IMR-90 (cell line): ENCODE measurements around the gene MEGF11. TPM values are rescaled to one million over a fixed set of nuclear protein-coding genes. Genes with fewer than 3 reads are reported as not detected.

Experiments
- ATAC-seq: fragments of 200-7000 bp; cut with Tn5 transposase; 2 replicates; pipeline ENCODE4 v1.9.1; 2020; ENCODE audit warnings: low read depth, mild to moderate bottlenecking, moderate library complexity
- BruUV-seq: library from RNA; stranded (reverse); fragments of 400-500 nt; replicated peaks from 2 replicates; lab custom pipeline; 2021; lab: Mats Ljungman, UMichigan
- CTCF ChIA-PET: fragments of 300-600 bp; formaldehyde crosslinking; extraction: SDS; loops from one replicate; lab custom pipeline; 2021; ENCODE audit warnings: antibody characterized with exemption; lab: Yijun Ruan, JAX
- POLR2A ChIA-PET: fragments of 300-600 bp; sonication (Branson Sonifier 250); formaldehyde crosslinking; loops from one replicate; lab custom pipeline; 2022; ENCODE audit warnings: antibody characterized with exemption; ENCODE audit not compliant: unreplicated experiment; lab: Charles Lee
- DNase-seq: peaks from one replicate; pipeline ENCODE4 v3.0.0; 2013
- H2AFZ ChIP-seq: replicated peaks from 2 replicates; pipeline ENCODE3; 2013; ENCODE audit warnings: low read length, mild to moderate bottlenecking; ENCODE audit not compliant: poor library complexity
- H2AK5ac ChIP-seq: 2 replicates; pipeline ENCODE4 v1.6.1; 2013; ENCODE audit warnings: low read depth, low read length, inconsistent platforms
- H2AK9ac ChIP-seq: replicated peaks from 2 replicates; pipeline ENCODE3; 2013; ENCODE audit warnings: mild to moderate bottlenecking, low read depth, low read length, moderate library complexity; ENCODE audit not compliant: poor library complexity
- H2BK120ac ChIP-seq: 2 replicates; pipeline ENCODE4 v1.6.1; 2013; ENCODE audit warnings: low read depth, low read length, inconsistent platforms
- H2BK15ac ChIP-seq: 3 replicates; pipeline ENCODE4 v1.6.1; 2013; ENCODE audit warnings: low read depth, low read length, inconsistent platforms
- H2BK20ac ChIP-seq: 2 replicates; pipeline ENCODE4 v1.6.1; 2013; ENCODE audit warnings: low read depth, mild to moderate bottlenecking, inconsistent platforms, low read length, moderate library complexity
- H2BK5ac ChIP-seq: 2 replicates; pipeline ENCODE4 v1.6.1; 2013; ENCODE audit warnings: mild to moderate bottlenecking, low read depth, low read length, inconsistent platforms; ENCODE audit not compliant: poor library complexity, severe bottlenecking
- H3K14ac ChIP-seq: replicated peaks from 2 replicates; pipeline ENCODE4 v1.6.1; 2013; ENCODE audit warnings: low read depth, low read length, inconsistent platforms
- H3K18ac ChIP-seq: 2 replicates; pipeline ENCODE4 v1.6.1; 2013; ENCODE audit warnings: low read depth, low read length, control low read depth
- H3K23ac ChIP-seq: 2 replicates; pipeline ENCODE4 v1.6.1; 2013; ENCODE audit warnings: low read depth, low read length, inconsistent platforms
- H3K27ac ChIP-seq: 2 replicates; pipeline ENCODE4 v1.5.1; 2013; ENCODE audit warnings: mild to moderate bottlenecking, control low read depth, low read length; ENCODE audit not compliant: insufficient read depth
- H3K27me3 ChIP-seq: 2 replicates; pipeline ENCODE4 v1.6.1; 2013; ENCODE audit warnings: low read length; ENCODE audit not compliant: control insufficient read depth, insufficient read depth
- H3K36me3 ChIP-seq: 2 replicates; pipeline ENCODE4 v1.6.1; 2013; ENCODE audit warnings: low read length, mixed read lengths; ENCODE audit not compliant: control insufficient read depth, insufficient read depth
- H3K4ac ChIP-seq: 2 replicates; pipeline ENCODE4 v1.6.1; 2013; ENCODE audit warnings: low read depth, low read length, inconsistent platforms
- H3K4me1 ChIP-seq: 2 replicates; pipeline ENCODE4 v1.6.1; 2013; ENCODE audit warnings: low read length, mixed read lengths; ENCODE audit not compliant: control insufficient read depth, insufficient read depth
- H3K4me2 ChIP-seq: 2 replicates; pipeline ENCODE4 v1.6.1; 2013; ENCODE audit warnings: low read depth, mild to moderate bottlenecking, control low read depth, low read length, moderate library complexity
- H3K4me3 ChIP-seq: 2 replicates; pipeline ENCODE4 v1.5.1; 2013; ENCODE audit warnings: low read depth, mild to moderate bottlenecking, control low read depth, low read length, moderate library complexity; ENCODE audit not compliant: insufficient read depth
- H3K56ac ChIP-seq: 2 replicates; pipeline ENCODE4 v1.6.1; 2013; ENCODE audit warnings: low read length, inconsistent platforms; ENCODE audit not compliant: insufficient read depth; ENCODE audit errors: extremely low read depth
- H3K79me1 ChIP-seq, 2 experiments: 2 replicates each; pipeline ENCODE4 v1.6.1; 2013; ENCODE audit warnings: low read length in 2 of 2, inconsistent platforms in 1 of 2, low read depth in 1 of 2
- H3K9ac ChIP-seq: 2 replicates; pipeline ENCODE4 v1.6.1; 2013; ENCODE audit warnings: low read depth, low read length, control low read depth
- H3K9me1 ChIP-seq: 2 replicates; pipeline ENCODE4 v1.6.1; 2013; ENCODE audit warnings: low read length, inconsistent platforms; ENCODE audit not compliant: insufficient read depth
- H3K9me3 ChIP-seq: 2 replicates; pipeline ENCODE4 v1.6.1; 2013; ENCODE audit warnings: low read length; ENCODE audit not compliant: control insufficient read depth, insufficient read depth
- H4K20me1 ChIP-seq: 2 replicates; pipeline ENCODE4 v1.6.1; 2013; ENCODE audit warnings: low read length, inconsistent platforms; ENCODE audit not compliant: insufficient read depth
- H4K5ac ChIP-seq: 2 replicates; pipeline ENCODE4 v1.6.1; 2013; ENCODE audit warnings: mild to moderate bottlenecking, low read depth, low read length, control low read depth
- H4K8ac ChIP-seq, 2 experiments: 2 replicates each; pipeline ENCODE4 v1.6.1; 2013; ENCODE audit warnings: low read depth in 2 of 2, low read length in 2 of 2, control low read depth in 1 of 2, inconsistent platforms in 1 of 2
- H4K91ac ChIP-seq: 2 replicates; pipeline ENCODE4 v1.6.1; 2013; ENCODE audit warnings: low read depth, low read length, inconsistent platforms; ENCODE audit not compliant: insufficient read depth
- BHLHE40 ChIP-seq: fragments of 150-350 bp; IDR thresholded peaks from 2 replicates; pipeline ENCODE4 v1.6.1; 2016; ENCODE audit warnings: mild to moderate bottlenecking, low read depth, low read length
- CEBPB ChIP-seq: IDR thresholded peaks from 2 replicates; pipeline ENCODE4 v1.6.1; 2012; ENCODE audit warnings: low read depth, low read length, improper control_type of control experiment
- FOS ChIP-seq: fragments of 150-350 bp; IDR thresholded peaks from 2 replicates; pipeline ENCODE4 v1.6.1; 2016; ENCODE audit warnings: low read depth, low read length
- MAFK ChIP-seq: IDR thresholded peaks from 2 replicates; pipeline ENCODE4 v1.6.1; 2012; ENCODE audit warnings: low read depth, low read length, improper control_type of control experiment
- WGBS, 2 experiments: methylation state at CpG; one replicate each; pipeline versions ENCODE4 v1.1.5 to v1.1.7; 2013; ENCODE audit warnings: missing lambda C conversion rate in 2 of 2; ENCODE audit not compliant: insufficient read length in 1 of 2; ENCODE audit errors: extremely low coverage in 2 of 2; 5-methylcytosine and 5-hydroxymethylcytosine counted together
- dilution Hi-C: fragments of 300-500 bp; cut with HindIII; formaldehyde crosslinking; loops from one replicate; pipeline ENCODE4 v1.14.3; 2018; ENCODE audit warnings: low sequenced_read_pairs; ENCODE audit not compliant: unreplicated experiment
- in situ Hi-C: fragments of 300-500 bp; cut with MboI; formaldehyde crosslinking; loops from 3 replicates; pipeline ENCODE4 v1.14.3; 2019; ENCODE audit warnings: low sequenced_read_pairs, inconsistent platforms, mixed read lengths
- intact Hi-C: fragments of 100-400 bp; cut with micrococcal nuclease; formaldehyde crosslinking; loops from 2 replicates; pipeline ENCODE4 v1.10.0; 2022
- polyA plus RNA-seq, 3 experiments: library from polyadenylated mRNA; depleted of rRNA; stranded (reverse); fragments of >200 nt; gene quantifications; 2 replicates each; pipeline ENCODE4 v1.2.3, GENCODE V29; 2012; ENCODE audit warnings: low replicate concordance in 1 of 3
- total RNA-seq: library from RNA; depleted of rRNA; stranded (reverse); fragments of >200 nt; gene quantifications from 2 replicates; pipeline ENCODE4 v1.2.3, GENCODE V29; 2012

Gene MEGF11
- total and polyA plus RNA-seq, 2 of the 4 experiments (the other 2 are of a cell fraction) = not detected

DNA sequence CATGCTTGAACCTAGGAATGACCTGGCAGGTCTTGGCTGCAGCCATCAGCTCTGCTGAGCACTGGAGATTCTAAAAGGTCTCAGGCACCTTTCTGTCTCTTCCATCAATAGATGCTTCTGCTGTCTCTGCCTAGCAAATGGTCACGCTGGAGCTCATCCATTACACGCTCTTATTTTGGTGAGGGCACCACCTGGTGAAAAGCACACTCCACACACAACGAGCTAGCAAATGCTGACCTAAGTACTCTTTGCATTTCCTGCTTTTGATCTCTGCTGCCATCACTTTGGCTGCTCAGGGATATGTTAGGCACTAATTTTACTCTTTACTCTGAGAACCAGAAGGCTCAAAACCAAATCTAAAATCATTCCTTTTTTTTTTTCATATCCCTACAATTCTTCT, 293.0 kb downstream of the MEGF11 start:
- no peak overlapping the region for H3K27ac ChIP-seq
- in situ Hi-C loops = no loop called here
- H3K36me3 ChIP-seq = no peaks in the 10 kb centered on the region
- H2AFZ ChIP-seq = no peak overlapping the region
- TF ChIP-seq BHLHE40 = no peak
- TF ChIP-seq CEBPB = no peak
- no peak for TF ChIP-seq MAFK
- TF ChIP-seq FOS = no peak
- H3K56ac ChIP-seq = no peak overlapping the region
- no peak overlapping the region for H4K8ac ChIP-seq
- no peak overlapping the region for H3K18ac ChIP-seq
- BruUV-seq = no TSS peak
- DNase-seq (no peak), ATAC-seq (no peak)
- H3K14ac ChIP-seq = no peak overlapping the region
- H3K27me3 ChIP-seq = peaks cover 57% of the 10 kb centered on the region
- H2AK9ac ChIP-seq = no peak overlapping the region
- no peaks in the 10 kb centered on the region for H3K79me1 ChIP-seq
- dilution Hi-C loops = no loop called here
- H3K9me1 ChIP-seq = no peaks in the 10 kb centered on the region
- H2BK20ac ChIP-seq = no peak overlapping the region
- no peaks in the 10 kb centered on the region for H4K20me1 ChIP-seq
- CTCF ChIA-PET = no interaction called here
- no peak overlapping the region for H3K4me2 ChIP-seq
- no peak overlapping the region for H4K91ac ChIP-seq
- no peak overlapping the region for H2BK15ac ChIP-seq
- POLR2A ChIA-PET = no interaction called here
- no peak overlapping the region for H4K5ac ChIP-seq
- H3K4ac ChIP-seq = no peak overlapping the region
- H2BK5ac ChIP-seq = no peak overlapping the region
- no peak overlapping the region for H3K4me3 ChIP-seq
- H3K23ac ChIP-seq = no peak overlapping the region
- WGBS, 2 experiments = 43% methylated on average over 3 of the region's 3 CpGs; no CpG with 5 or more reads in 1 of the 2 experiments
- H2AK5ac ChIP-seq = no peak overlapping the region
- H3K9me3 ChIP-seq = no peaks in the 10 kb centered on the region
- no peak overlapping the region for H2BK120ac ChIP-seq
- no peaks in the 10 kb centered on the region for H3K4me1 ChIP-seq
- intact Hi-C loops = no loop called here
- no peak overlapping the region for H3K9ac ChIP-seq
